Femur (tissue), 1 donor: ENCODE results near the gene MSI2.

Source experiments
- DNase-seq: peaks from one replicate; pipeline ENCODE4 v3.0.0-alpha.2; 2017

Gene MSI2

GRCh38 chr17:57550016-57550415, 293.7 kb downstream of the MSI2 start:
- no peak for DNase-seq

- no peak for DNase-seq
Observed at GRCh38 chr17:57550668-57551315, 294.5 kb downstream of the MSI2 start.

GRCh38 chr17:57551321-57552079, 295.2 kb downstream of the MSI2 start:
- DNase-seq: peak; percentile 64

- DNase-seq: peak; percentile 73
Observed at GRCh38 chr17:57552114-57552624, 295.8 kb downstream of the MSI2 start.

- DNase-seq: peak; percentile 38
Observed at GRCh38 chr17:57553526-57553925, 297.2 kb downstream of the MSI2 start.

GRCh38 chr17:57553991-57554825, 297.9 kb downstream of the MSI2 start:
- peak; percentile 66 for DNase-seq

- no peak for DNase-seq
Observed at GRCh38 chr17:57554826-57555635, 298.7 kb downstream of the MSI2 start.

- DNase-seq: no peak
Observed at GRCh38 chr17:57555636-57556175, 299.4 kb downstream of the MSI2 start.

GRCh38 chr17:57556320-57556719, 300.0 kb downstream of the MSI2 start:
- DNase-seq: no peak

- no peak for DNase-seq
Observed at GRCh38 chr17:57556977-57557376, 300.7 kb downstream of the MSI2 start.

GRCh38 chr17:57557416-57557815, 301.1 kb downstream of the MSI2 start:
- no peak for DNase-seq

- DNase-seq: no peak
Observed at GRCh38 chr17:57557834-57558681, 301.7 kb downstream of the MSI2 start.

- no peak for DNase-seq
Observed at GRCh38 chr17:57559226-57559625, 302.9 kb downstream of the MSI2 start.

- no peak for DNase-seq
Observed at GRCh38 chr17:57559634-57560318, 303.5 kb downstream of the MSI2 start.

GRCh38 chr17:57560319-57560705, 304.0 kb downstream of the MSI2 start:
- no peak for DNase-seq

GRCh38 chr17:57561072-57561861, 304.9 kb downstream of the MSI2 start:
- DNase-seq: no peak

GRCh38 chr17:57562184-57562698, 305.9 kb downstream of the MSI2 start:
- no peak for DNase-seq

- no peak for DNase-seq
Observed at GRCh38 chr17:57563958-57564357, 307.6 kb downstream of the MSI2 start.

GRCh38 chr17:57565176-57565575, 308.9 kb downstream of the MSI2 start:
- no peak for DNase-seq

- DNase-seq: no peak
Observed at GRCh38 chr17:57566721-57567120, 310.4 kb downstream of the MSI2 start.
